ENCODE measurements around the gene RCSD1.

The RCSD1 gene

GRCh38 chr1:167669209-167670124, 39.4 kb downstream of the RCSD1 start:
- DNase-seq (ENCODE audit: low read depth in 1 of 2, low spot score in 1 of 2) = no peak
- no peak for TF ChIP-seq JUND (IDR thresholded peaks at IDR 0.05; ENCODE audit: low read depth)
- in situ Hi-C loops (cut with HindIII; ENCODE audit: low pct_unique_long_range_greater_than_20kb, low sequenced_read_pairs) = no loop called here

GRCh38 chr1:167670563-167670962, 40.5 kb downstream of the RCSD1 start:
- DNase-seq (ENCODE audit: low read depth in 1 of 2, low spot score in 1 of 2) = no peak
- TF ChIP-seq JUND (IDR thresholded peaks at IDR 0.05; ENCODE audit: low read depth) = no peak
- in situ Hi-C loops (cut with HindIII; ENCODE audit: low pct_unique_long_range_greater_than_20kb, low sequenced_read_pairs) = no loop called here

- peak; percentile 31 to 97 for DNase-seq (ENCODE audit: low read depth in 1 of 2, low spot score in 1 of 2)
- TF ChIP-seq JUND (IDR thresholded peaks at IDR 0.05; ENCODE audit: low read depth) = no peak
- in situ Hi-C loops (cut with HindIII; ENCODE audit: low pct_unique_long_range_greater_than_20kb, low sequenced_read_pairs) = no loop called here
Observed at GRCh38 chr1:167671727-167672511, 41.9 kb downstream of the RCSD1 start.

DNA sequence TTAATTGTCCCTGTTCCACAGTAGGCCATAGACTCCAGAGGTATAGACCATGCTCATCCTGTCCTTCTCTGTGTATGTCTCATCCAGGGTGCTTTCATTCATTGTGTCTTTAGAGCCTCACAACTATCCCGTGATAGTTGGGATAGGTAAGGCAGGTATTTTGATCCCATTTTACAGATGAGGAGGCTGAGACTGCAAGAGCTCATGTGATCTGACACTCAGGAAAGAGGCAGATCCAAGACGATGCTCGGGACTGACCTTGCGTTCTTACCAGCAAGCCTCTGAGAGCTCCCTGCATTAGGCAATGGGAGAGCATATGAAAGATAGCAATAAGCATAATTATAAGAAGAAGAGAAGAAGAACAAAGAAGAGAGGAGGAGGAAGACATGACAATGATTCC, 42.8 kb downstream of the RCSD1 start:
- in situ Hi-C loops (cut with HindIII; ENCODE audit: low pct_unique_long_range_greater_than_20kb, low sequenced_read_pairs) = no loop called here
- no peak for DNase-seq (ENCODE audit: low read depth in 1 of 2, low spot score in 1 of 2)
- TF ChIP-seq JUND (IDR thresholded peaks at IDR 0.05; ENCODE audit: low read depth) = no peak

GRCh38 chr1:167673265-167673664, 43.2 kb downstream of the RCSD1 start:
- DNase-seq (ENCODE audit: low read depth in 1 of 2, low spot score in 1 of 2) = no peak
- in situ Hi-C loops (cut with HindIII; ENCODE audit: low pct_unique_long_range_greater_than_20kb, low sequenced_read_pairs) = no loop called here
- no peak for TF ChIP-seq JUND (IDR thresholded peaks at IDR 0.05; ENCODE audit: low read depth)

DNA sequence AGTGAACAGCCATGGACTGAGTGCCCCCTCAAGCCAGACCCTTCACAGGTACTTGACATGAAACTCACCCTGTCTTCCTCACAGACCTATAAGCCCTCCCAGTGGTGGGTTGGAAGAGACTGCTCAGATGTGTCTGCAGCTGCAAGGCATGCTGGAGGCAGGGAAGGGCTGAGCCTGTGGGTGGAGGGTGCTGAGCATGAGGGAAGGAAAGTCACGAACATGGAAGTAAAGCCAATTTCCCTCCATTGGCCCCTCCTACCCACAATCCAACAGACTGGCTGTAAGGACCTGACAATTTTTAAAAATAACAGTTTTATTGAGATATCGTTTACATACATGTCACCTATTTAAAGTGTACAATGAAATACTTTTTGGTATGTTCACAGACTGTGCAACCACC, 44.1 kb downstream of the RCSD1 start:
- in situ Hi-C loops (cut with HindIII; ENCODE audit: low pct_unique_long_range_greater_than_20kb, low sequenced_read_pairs) = no loop called here
- DNase-seq (ENCODE audit: low read depth in 1 of 2, low spot score in 1 of 2) = no peak
- no peak for TF ChIP-seq JUND (IDR thresholded peaks at IDR 0.05; ENCODE audit: low read depth)

GRCh38 chr1:167675440-167675839, 45.4 kb downstream of the RCSD1 start:
- TF ChIP-seq JUND (IDR thresholded peaks at IDR 0.05; ENCODE audit: low read depth) = no peak
- DNase-seq (ENCODE audit: low read depth in 1 of 2, low spot score in 1 of 2) = no peak
- in situ Hi-C loops (cut with HindIII; ENCODE audit: low pct_unique_long_range_greater_than_20kb, low sequenced_read_pairs) = no loop called here

- DNase-seq (ENCODE audit: low read depth in 1 of 2, low spot score in 1 of 2) = no peak
- TF ChIP-seq JUND (IDR thresholded peaks at IDR 0.05; ENCODE audit: low read depth) = no peak
- in situ Hi-C loops (cut with HindIII; ENCODE audit: low pct_unique_long_range_greater_than_20kb, low sequenced_read_pairs) = no loop called here
Observed at GRCh38 chr1:167676205-167676915, 46.3 kb downstream of the RCSD1 start.

GRCh38 chr1:167676916-167677848, 47.1 kb downstream of the RCSD1 start:
- DNase-seq (ENCODE audit: low read depth in 1 of 2, low spot score in 1 of 2) = no peak
- in situ Hi-C loops (cut with HindIII; ENCODE audit: low pct_unique_long_range_greater_than_20kb, low sequenced_read_pairs) = no loop called here
- no peak for TF ChIP-seq JUND (IDR thresholded peaks at IDR 0.05; ENCODE audit: low read depth)

DNA sequence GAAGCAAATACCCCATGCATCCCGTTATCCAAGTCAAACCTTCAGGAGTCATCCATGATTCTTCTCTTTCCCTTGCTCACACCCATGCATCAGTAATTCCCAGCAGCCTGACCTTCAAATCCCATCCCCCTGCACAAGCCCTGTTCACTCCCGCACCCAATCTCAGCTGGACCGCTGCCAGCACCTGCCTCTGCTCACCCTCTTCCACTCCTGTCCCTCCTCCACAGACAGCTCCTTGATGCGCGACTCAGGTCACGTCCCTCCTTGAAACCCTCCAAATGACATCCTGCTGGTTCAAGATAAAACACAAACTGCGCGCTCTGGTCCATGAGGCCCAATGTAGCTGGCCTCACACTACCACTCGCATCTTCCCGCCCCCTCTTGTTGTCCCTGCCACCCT, 48.4 kb downstream of the RCSD1 start:
- TF ChIP-seq JUND (IDR thresholded peaks at IDR 0.05; ENCODE audit: low read depth) = no peak
- in situ Hi-C loops (cut with HindIII; ENCODE audit: low pct_unique_long_range_greater_than_20kb, low sequenced_read_pairs) = no loop called here
- no peak for DNase-seq (ENCODE audit: low read depth in 1 of 2, low spot score in 1 of 2)

- no peak for DNase-seq (ENCODE audit: low read depth in 1 of 2, low spot score in 1 of 2)
- no peak for TF ChIP-seq JUND (IDR thresholded peaks at IDR 0.05; ENCODE audit: low read depth)
- in situ Hi-C loops (cut with HindIII; ENCODE audit: low pct_unique_long_range_greater_than_20kb, low sequenced_read_pairs) = no loop called here
Observed at GRCh38 chr1:167678838-167679237, 48.8 kb downstream of the RCSD1 start.

DNA sequence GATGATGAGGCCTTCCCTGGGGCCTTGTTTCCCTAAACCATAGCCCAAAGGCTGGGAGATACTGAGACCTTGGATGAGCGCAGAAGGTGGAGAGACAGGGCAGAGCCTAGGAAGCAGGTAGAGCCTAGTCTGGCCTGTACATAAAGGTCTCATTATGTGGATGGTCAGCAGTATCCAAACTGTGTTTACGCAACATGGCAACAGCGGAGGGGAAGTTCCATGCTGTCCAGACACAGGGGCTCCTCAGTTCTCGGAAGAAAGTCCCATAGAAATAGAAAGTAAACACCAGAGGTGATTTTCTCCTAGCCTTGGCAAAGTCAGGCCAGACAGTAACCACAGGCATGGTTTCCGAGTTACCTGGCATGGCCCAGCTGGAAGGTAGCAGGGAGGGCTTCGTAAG, 49.7 kb downstream of the RCSD1 start:
- in situ Hi-C loops (cut with HindIII; ENCODE audit: low pct_unique_long_range_greater_than_20kb, low sequenced_read_pairs) = no loop called here
- DNase-seq (ENCODE audit: low read depth in 1 of 2, low spot score in 1 of 2) = no peak
- no peak for TF ChIP-seq JUND (IDR thresholded peaks at IDR 0.05; ENCODE audit: low read depth)

Measured in T47D (cell line).